T-helper 17 cell (primary cell): ENCODE data around the gene HDAC7. TPM values are rescaled to one million over a fixed set of nuclear protein-coding genes. Genes with fewer than 3 reads are reported as not detected.
"Not testable (repeated sequence)": the region's sequence is repeated elsewhere in the genome, so short reads cannot be mapped to it uniquely, and the experiment has no call there.

Experiments
- ATAC-seq: fragments of 150-1000 bp; cut with Tn5 transposase; 2 replicates; pipeline ENCODE4 v1.10.0; 2021; ENCODE audit warnings: mild to moderate bottlenecking, moderate library complexity
- DNase-seq, 3 donors: peaks; one replicate each; pipeline versions ENCODE4 v3.0.0 to v3.0.0-alpha.2; 2020 to 2021
- H3K9me3 ChIP-seq: one replicate; pipeline ENCODE4 v1.7.0; 2013; ENCODE audit warnings: low read length, mild to moderate bottlenecking; ENCODE audit not compliant: control insufficient read depth, poor library complexity, severe bottlenecking
- H3K27ac Mint-ChIP-seq: one replicate; pipeline ENCODE4 v1.8.0; 2022; ENCODE audit warnings: mild to moderate bottlenecking, moderate library complexity, mixed read lengths
- H3K27me3 Mint-ChIP-seq: one replicate; pipeline ENCODE4 v1.8.0; 2022; ENCODE audit warnings: mixed read lengths
- H3K36me3 Mint-ChIP-seq: one replicate; pipeline ENCODE4 v1.8.0; 2022; ENCODE audit warnings: low read depth, mixed read lengths
- H3K4me1 Mint-ChIP-seq: one replicate; pipeline ENCODE4 v1.8.0; 2022; ENCODE audit warnings: mild to moderate bottlenecking, mixed read lengths
- H3K4me3 Mint-ChIP-seq: one replicate; pipeline ENCODE4 v1.8.0; 2022; ENCODE audit warnings: mild to moderate bottlenecking, moderate library complexity, mixed read lengths
- total RNA-seq, 4 donors: library from RNA in 2 of 4; stranded (reverse) in 2 of 4; gene quantifications; one replicate each; pipeline ENCODE4 v1.2.3 and lab custom pipeline; 2022 to 2026

HDAC7 gene
- total RNA-seq, 2 donors from 2014 or later: 129 to 151 TPM

DNA sequence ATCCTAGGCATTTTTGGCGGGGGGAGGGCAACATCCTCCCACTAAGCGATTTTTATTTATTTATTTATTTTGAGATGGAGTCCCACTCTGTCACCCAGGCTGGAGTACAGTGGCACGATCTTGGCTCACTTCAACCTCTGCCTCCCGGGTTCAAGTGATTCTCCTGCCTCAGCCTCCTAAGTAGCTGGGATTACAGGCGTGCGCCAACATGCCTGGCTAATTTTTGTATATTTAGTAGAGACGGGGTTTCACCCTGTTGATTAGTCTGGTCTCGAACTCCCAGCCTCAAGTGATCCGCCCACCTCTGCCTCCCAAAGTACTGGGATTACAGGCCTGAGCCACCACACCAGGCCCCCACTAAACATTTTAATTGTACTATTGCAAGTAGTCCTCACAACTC, 10.2 kb downstream of the HDAC7 start:
- peak overlapping the region; percentile 100 for H3K27ac Mint-ChIP-seq
- H3K27me3 Mint-ChIP-seq, DNase-seq, H3K36me3 Mint-ChIP-seq, H3K9me3 ChIP-seq, ATAC-seq: not testable (repeated sequence)
- H3K4me1 Mint-ChIP-seq: peaks cover 74% of the 10 kb centered on the region
- peak overlapping the region; percentile 15 for H3K4me3 Mint-ChIP-seq

DNA sequence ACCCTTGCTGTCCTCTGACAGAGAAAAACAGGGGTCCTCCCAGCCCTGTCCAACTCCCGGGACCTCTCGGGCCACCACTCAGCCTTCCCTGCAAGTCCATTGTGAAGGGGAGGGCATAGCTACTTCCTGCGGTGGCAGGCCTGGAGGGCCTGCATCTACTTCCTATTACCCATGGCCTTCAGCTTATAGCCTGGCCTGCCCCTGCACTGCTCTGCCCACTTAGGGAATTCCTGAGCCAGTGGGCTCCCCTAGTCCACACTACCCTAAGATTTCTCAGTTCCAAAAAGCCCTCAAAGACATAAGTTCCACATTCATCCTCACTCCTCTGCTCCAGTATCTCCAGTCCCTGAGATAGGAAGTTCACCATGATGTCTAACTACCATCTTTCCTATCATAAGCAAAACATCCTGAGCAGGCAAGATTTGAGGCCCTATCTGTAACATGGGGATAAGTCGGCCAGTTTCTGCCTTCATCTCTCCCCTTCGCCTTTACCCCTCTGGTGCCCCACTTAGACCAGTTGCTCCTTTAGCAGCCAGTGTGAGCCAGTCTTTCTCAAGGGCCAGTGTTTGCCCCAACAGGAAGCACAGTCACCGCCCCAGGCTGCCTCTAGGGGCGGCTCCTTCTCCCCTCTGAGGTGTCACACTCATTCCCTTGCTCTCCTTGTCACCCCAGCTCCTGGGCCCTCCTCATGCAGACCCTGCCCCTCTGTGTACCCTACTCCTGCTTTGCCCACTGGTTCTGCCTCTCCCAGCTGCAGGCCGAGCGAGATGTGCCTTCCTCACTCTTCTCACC, 10.9 kb downstream of the HDAC7 start:
- Mint-ChIP-seq H3K4me1 (peaks cover 67% of the 10 kb centered on the region), H3K36me3 (no peaks in the 10 kb centered on the region), H3K4me3 (peak overlapping the region; percentile 86), H3K27ac (peak overlapping the region; percentile 100), H3K27me3 (no peaks in the 10 kb centered on the region)
- DNase-seq (peak in 2 of 3 donors; percentile 37 to 48), ATAC-seq (no peak)
- H3K9me3 ChIP-seq: no peaks in the 10 kb centered on the region

DNA sequence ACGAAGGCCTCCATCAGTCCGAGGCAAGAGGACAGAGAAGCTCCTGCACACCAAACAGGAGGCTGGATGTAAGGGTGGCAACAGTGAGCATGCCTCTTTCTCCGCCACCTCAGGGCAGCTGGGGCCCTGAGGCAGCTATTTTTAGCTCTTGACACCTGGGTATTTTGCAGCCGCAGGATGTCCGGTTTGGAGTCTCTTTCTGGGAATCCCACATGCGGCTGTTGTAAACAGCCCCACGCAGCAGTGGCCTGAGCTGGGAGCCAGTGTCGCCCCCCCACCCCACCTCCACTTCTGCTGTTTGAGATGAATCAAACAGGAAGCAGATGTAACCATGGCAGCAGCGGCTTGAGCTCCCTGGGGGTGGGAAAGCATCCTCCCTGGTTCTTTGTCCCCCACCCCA, 11.7 kb downstream of the HDAC7 start:
- Mint-ChIP-seq H3K27ac (peak overlapping the region; percentile 100), H3K27me3 (no peaks in the 10 kb centered on the region), H3K4me3 (peak overlapping the region; percentile 86), H3K4me1 (peaks cover 66% of the 10 kb centered on the region), H3K36me3 (no peaks in the 10 kb centered on the region)
- DNase-seq (peak; percentile 50 to 71 (median 56)), ATAC-seq (peak; percentile 45)
- H3K9me3 ChIP-seq: no peaks in the 10 kb centered on the region

DNA sequence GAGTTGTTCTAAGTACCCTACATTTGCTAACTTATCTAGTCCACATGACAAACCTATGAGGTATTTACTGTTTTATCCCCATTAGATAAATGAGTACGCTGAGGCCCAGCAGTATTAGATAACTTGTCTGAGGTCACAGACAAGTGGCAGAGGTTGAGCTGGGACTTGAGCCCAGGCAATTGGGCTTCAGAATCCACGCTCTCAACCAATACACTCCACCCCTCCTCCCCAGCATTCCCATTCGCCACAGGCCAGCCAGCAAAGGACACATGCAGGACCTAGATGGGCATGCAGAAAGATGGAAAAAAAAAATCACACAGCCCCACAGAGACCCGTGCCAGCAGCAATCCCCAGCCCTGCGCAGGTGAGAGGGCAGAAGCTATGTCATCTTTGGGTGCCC, 12.4 kb downstream of the HDAC7 start:
- Mint-ChIP-seq H3K4me3 (peak overlapping the region; percentile 86), H3K36me3 (no peaks in the 10 kb centered on the region), H3K4me1 (peaks cover 72% of the 10 kb centered on the region), H3K27me3 (no peaks in the 10 kb centered on the region), H3K27ac (peak overlapping the region; percentile 100)
- no peaks in the 10 kb centered on the region for H3K9me3 ChIP-seq
- ATAC-seq (no peak), DNase-seq (no peak)

DNA sequence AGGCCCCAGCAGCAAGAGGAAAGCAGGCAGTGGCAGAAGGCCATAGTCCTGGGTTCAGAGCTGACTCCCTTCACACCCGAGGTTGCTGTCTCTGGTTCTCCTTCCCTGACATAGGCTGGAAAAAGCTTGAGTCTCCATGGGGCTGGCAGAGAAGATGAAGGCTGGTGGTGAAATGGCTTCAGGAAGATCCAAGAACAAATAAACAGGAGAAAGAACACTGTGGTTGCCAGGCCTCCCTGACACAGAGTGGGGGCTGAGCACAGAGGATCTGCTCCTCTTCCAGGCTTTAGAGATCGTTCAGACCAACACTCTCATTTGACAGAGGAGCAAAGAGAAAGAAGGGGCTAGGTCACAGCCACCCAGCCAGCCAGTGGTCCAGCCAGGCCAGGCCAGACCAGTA, 14.3 kb downstream of the HDAC7 start:
- H3K36me3 Mint-ChIP-seq: no peaks in the 10 kb centered on the region
- no peaks in the 10 kb centered on the region for H3K9me3 ChIP-seq
- H3K4me3 Mint-ChIP-seq: peak overlapping the region; percentile 65
- DNase-seq (no peak), ATAC-seq (no peak)
- peak overlapping the region; percentile 100 for H3K27ac Mint-ChIP-seq
- H3K4me1 Mint-ChIP-seq: peaks cover 68% of the 10 kb centered on the region
- no peaks in the 10 kb centered on the region for H3K27me3 Mint-ChIP-seq

DNA sequence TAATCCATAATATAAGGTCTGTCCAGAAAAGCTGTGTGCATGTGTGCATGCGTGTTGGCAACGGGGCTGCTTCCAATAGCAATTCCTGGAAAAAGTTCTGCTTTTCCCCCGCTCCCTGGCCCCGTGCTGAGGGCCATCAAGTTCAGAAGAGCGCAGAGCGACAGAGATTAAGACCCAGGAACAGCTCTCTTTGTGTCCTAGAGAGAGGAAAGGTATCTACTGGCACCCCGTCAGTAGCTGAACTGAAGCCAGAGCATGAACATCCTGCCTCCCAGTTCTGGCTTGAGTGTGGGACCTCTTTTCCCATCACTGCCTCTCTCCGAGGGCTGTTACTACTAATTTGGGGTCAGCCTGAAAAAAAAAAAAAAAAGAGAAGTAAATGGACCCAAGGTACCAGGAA, 15.5 kb downstream of the HDAC7 start:
- H3K4me1 Mint-ChIP-seq: peaks cover 62% of the 10 kb centered on the region
- no peaks in the 10 kb centered on the region for H3K36me3 Mint-ChIP-seq
- no peak overlapping the region for H3K4me3 Mint-ChIP-seq
- H3K9me3 ChIP-seq: no peaks in the 10 kb centered on the region
- DNase-seq (no peak), ATAC-seq (no peak)
- peak overlapping the region; percentile 90 for H3K27ac Mint-ChIP-seq
- H3K27me3 Mint-ChIP-seq: no peaks in the 10 kb centered on the region

DNA sequence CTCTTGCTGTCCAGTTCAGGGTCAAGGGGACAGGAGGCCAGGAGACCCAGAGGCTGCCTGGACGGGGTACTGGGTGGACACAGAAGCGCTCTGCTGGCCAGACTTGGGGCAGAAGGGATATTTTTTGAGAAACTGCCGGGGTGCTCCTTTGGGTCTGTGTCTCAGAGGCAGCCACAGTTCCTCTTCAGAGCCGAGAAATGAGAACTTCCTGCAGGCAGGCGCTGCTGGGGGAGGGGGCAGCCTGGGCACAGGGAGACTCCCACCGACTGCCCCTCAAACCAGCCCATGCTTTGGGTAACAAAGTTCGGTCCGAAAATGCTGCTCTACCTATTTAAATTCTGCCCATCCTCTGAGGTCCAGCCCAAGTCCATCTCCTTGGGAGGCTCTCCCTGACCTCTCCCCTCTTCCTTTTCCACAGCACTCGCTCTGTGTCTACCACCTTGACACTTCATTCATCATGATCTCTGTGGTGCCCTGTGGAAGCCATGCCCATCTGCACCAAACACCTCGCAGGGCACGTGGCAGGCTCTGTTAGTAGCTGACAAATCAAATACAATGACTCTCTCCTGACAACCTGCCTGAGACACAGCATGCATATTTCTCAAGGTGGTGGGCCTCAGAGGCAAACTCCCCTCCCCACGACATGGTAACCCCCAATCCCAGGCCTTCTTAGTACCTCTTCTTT, 16.4 kb downstream of the HDAC7 start:
- DNase-seq (no peak), ATAC-seq (no peak)
- no peaks in the 10 kb centered on the region for H3K9me3 ChIP-seq
- H3K36me3 Mint-ChIP-seq: no peaks in the 10 kb centered on the region
- H3K4me1 Mint-ChIP-seq: peaks cover 53% of the 10 kb centered on the region
- H3K27ac Mint-ChIP-seq: peak overlapping the region; percentile 90
- no peaks in the 10 kb centered on the region for H3K27me3 Mint-ChIP-seq
- H3K4me3 Mint-ChIP-seq: peak overlapping the region; percentile 86

DNA sequence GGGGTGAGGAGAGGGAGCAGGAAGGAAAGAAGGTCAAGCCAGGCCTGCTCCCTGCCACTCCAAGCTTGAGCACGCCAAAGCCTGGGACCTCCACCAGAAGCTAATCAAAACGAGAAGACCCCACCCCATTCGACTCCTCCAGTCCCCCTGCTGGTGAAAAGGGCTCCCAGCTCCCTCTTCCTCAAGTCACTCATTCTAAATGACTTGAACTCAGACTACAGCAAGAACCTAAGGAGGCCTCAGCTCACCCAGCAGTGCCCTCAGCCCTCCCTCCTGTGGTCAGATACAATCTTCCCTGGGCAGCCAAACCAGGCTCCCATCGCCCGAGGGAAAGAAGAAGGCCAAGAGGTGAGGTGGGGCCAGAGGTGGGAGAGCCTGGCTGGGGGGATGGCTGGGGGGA, 17.4 kb downstream of the HDAC7 start:
- Mint-ChIP-seq H3K4me1 (peaks cover 46% of the 10 kb centered on the region), H3K27me3 (no peaks in the 10 kb centered on the region), H3K4me3 (peak overlapping the region; percentile 77), H3K27ac (peak overlapping the region; percentile 90), H3K36me3 (peaks cover 2% of the 10 kb centered on the region)
- peak; percentile 35 for ATAC-seq
- H3K9me3 ChIP-seq: no peaks in the 10 kb centered on the region
- DNase-seq: no peak

DNA sequence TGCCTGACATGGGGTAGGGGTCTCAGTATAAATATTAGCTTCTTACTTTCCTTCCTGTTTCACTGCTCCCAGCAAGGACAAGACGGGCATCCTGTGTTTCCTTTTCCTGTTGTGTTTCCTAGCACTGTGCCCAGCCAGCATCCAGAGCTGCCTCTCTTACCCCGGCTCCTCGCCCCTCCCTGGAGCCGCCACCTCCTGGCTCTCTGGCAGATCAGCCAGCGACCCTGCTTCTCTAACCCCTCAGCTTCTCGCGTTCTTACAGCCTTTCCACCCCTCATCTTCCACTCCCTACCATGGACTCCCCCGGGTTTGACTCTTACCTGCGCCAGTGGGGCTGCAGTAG, 17.8 kb downstream of the HDAC7 start:
- H3K4me1 Mint-ChIP-seq: peaks cover 42% of the 10 kb centered on the region
- H3K27ac Mint-ChIP-seq: peak overlapping the region; percentile 90

DNA sequence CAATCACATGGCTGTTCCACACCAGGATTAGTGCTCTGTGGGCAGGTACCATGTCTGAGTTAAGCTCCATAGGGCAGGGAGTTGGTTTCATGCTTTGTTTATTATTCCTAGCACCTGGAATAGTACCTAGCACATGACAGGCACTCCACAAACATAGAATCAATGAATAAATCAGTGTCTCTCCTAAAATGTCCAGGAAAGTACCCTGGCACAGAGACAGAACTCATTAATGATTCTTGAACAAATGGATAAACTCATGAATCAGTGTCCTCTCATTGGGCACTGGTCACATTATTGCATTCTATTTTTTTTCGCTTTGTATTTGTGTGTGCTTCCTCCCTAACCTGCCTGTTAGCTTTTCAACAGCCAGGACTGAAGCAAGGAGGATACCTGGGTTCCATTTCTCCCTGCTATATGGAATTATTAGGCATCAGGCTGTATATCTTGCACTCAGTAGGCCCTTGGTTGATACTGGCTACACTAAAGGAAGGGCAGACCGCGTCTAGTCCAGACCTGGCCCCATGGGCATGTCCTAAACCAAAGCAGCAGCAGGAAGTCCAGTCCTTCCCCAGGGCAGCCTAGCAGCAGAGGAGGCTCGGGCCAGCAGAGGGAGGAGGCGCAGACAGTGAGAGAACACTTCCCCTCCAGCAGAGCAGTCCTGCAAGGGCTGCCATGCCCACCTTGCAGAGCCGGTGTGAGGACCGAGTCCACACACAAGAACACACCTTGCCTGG, 18.4 kb downstream of the HDAC7 start:
- H3K36me3 Mint-ChIP-seq: peaks cover 2% of the 10 kb centered on the region
- no peaks in the 10 kb centered on the region for H3K27me3 Mint-ChIP-seq
- ATAC-seq: no peak
- H3K9me3 ChIP-seq: no peaks in the 10 kb centered on the region
- no peak for DNase-seq
- peak overlapping the region; percentile 90 for H3K27ac Mint-ChIP-seq
- peaks cover 39% of the 10 kb centered on the region for H3K4me1 Mint-ChIP-seq
- H3K4me3 Mint-ChIP-seq: peak overlapping the region; percentile 25

More for the DNA sequence above, 17.8 kb downstream of the HDAC7 start:
- peak overlapping the region; percentile 25 for H3K4me3 Mint-ChIP-seq
- no peaks in the 10 kb centered on the region for H3K27me3 Mint-ChIP-seq
- DNase-seq (no peak), ATAC-seq (no peak)
- H3K9me3 ChIP-seq: no peaks in the 10 kb centered on the region
- H3K36me3 Mint-ChIP-seq: peaks cover 2% of the 10 kb centered on the region

DNA sequence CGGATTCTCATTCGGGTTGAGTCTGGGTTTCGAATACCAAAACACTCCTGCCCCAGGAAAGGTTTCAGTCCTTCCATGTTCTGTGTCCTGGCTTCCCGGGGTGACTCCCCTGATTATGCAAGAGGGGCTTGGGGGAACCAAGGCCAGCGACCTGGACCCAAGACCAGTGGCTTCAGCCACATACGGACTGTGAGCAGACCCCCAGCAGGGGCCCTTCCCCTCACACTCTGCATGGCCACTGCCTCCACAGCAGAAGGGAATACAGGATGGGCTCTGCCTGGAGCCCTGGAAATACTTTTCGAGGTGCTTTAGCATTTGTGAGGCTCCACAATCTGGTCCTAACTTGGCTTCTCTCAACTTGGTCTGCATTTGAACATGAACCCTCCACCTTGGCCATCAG, 19.1 kb downstream of the HDAC7 start:
- Mint-ChIP-seq H3K27me3 (no peaks in the 10 kb centered on the region), H3K4me3 (no peak overlapping the region), H3K36me3 (peaks cover 2% of the 10 kb centered on the region), H3K4me1 (peaks cover 38% of the 10 kb centered on the region), H3K27ac (peak overlapping the region; percentile 90)
- H3K9me3 ChIP-seq: no peaks in the 10 kb centered on the region
- ATAC-seq (no peak), DNase-seq (no peak)

DNA sequence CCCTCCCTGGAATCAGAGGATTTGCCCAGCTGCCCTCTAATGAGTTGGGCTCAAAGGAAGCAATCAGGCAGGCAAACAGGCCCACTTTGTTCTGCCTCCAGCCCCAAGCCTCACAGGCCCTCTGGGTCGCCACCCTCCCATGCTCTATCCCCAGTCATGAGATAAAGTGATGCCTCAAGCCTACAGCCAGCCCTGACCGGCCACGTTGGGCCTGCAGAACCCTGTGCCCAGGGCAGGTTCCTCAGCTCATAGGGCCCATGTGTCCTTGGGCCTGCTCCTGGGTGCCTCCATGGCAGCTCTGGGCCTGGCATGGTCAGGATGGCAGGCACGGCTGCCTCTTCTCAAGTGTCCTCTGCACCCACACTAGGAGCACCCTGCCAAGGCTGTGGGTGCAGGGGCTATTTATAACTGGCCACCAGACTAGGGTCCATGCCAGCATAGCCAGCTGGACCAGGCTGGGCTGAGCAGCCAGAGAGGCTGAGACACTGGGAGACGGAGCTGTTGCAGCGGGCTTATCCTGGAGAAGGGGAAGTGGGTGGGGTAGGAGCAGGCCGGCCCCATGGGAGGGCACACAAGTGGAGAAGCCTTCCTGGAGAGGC, 20.2 kb downstream of the HDAC7 start:
- Mint-ChIP-seq H3K27ac (no peak overlapping the region), H3K27me3 (no peaks in the 10 kb centered on the region), H3K4me3 (no peak overlapping the region), H3K4me1 (peaks cover 28% of the 10 kb centered on the region), H3K36me3 (peaks cover 2% of the 10 kb centered on the region)
- ATAC-seq (no peak), DNase-seq (no peak)
- H3K9me3 ChIP-seq: no peaks in the 10 kb centered on the region

DNA sequence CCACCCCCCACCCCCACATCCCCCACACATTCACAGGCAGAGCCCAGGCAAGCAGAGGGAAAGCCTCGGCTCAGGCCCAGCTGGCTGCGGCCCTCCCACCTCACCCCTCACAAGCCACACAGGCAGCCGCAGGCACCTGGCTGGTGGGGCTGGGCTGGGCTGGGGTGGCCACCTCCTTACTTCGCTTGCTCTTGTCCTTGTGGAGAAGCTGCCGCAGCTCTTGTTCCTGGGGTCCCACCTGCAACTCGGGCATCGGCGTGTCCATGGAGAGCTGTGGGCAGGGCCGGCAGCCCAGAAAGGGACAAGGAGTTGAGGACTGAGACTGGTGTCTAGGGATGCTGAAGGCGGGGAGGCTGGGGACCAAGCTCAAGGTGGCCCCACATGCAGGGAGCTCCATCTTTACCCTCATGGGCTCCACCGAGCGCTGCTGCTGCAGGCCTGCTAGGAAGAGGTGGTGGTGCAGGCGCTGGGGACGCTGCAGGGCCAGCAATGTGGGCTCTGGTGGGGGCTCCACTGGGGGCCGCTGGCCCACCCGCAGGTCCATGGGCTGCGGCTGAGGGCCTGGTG, 21.2 kb downstream of the HDAC7 start:
- no peak overlapping the region for H3K4me3 Mint-ChIP-seq
- no peak overlapping the region for H3K27ac Mint-ChIP-seq
- peaks cover 2% of the 10 kb centered on the region for H3K36me3 Mint-ChIP-seq
- no peaks in the 10 kb centered on the region for H3K9me3 ChIP-seq
- H3K4me1 Mint-ChIP-seq: peaks cover 25% of the 10 kb centered on the region
- no peaks in the 10 kb centered on the region for H3K27me3 Mint-ChIP-seq
- ATAC-seq (no peak), DNase-seq (no peak)
